GM18909 (cell line): ENCODE results near the gene USP13.
"Not testable (repeated sequence)": the region's sequence is repeated elsewhere in the genome, so short reads cannot be mapped to it uniquely, and the experiment has no call there.

Experiments used
- ATAC-seq: cut with Tn5 transposase; IDR thresholded peaks from one replicate; pipeline ENCODE4 v1.9.1; 2021; ENCODE audit warnings: mild to moderate bottlenecking; ENCODE audit not compliant: unreplicated experiment, poor library complexity

USP13 gene, protein sequence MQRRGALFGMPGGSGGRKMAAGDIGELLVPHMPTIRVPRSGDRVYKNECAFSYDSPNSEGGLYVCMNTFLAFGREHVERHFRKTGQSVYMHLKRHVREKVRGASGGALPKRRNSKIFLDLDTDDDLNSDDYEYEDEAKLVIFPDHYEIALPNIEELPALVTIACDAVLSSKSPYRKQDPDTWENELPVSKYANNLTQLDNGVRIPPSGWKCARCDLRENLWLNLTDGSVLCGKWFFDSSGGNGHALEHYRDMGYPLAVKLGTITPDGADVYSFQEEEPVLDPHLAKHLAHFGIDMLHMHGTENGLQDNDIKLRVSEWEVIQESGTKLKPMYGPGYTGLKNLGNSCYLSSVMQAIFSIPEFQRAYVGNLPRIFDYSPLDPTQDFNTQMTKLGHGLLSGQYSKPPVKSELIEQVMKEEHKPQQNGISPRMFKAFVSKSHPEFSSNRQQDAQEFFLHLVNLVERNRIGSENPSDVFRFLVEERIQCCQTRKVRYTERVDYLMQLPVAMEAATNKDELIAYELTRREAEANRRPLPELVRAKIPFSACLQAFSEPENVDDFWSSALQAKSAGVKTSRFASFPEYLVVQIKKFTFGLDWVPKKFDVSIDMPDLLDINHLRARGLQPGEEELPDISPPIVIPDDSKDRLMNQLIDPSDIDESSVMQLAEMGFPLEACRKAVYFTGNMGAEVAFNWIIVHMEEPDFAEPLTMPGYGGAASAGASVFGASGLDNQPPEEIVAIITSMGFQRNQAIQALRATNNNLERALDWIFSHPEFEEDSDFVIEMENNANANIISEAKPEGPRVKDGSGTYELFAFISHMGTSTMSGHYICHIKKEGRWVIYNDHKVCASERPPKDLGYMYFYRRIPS

GRCh38 chr3:179652447-179653095, at the start of gene USP13:
Gene USP13 (plus strand): TSS chr3:179653040. CDS start chr3:179653226, 186 bp downstream.
- ATAC-seq = peak; percentile 74

GRCh38 chr3:179603321-179603720, 49.5 kb upstream of the USP13 start:
- no peak for ATAC-seq

DNA sequence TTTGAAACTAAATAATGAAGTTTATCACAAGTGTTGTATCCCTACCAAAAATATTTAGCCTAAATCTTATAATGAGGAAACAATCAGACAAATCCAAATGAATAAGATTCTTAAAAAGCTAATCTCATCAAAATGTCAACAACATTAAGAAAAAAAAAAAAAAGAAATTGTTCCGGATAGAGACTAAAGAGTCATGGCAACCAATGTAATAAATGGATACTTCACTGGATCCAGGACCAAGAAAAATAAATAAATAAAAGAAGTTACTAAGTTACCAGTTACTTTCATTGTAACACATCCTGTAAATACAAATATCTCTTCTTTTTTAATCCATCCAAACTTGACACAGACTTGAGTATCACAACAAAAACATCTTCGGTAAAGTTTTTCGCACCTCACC, 49.0 kb upstream of the USP13 start:
- no peak for ATAC-seq

- peak; percentile 96 for ATAC-seq
Observed at GRCh38 chr3:179604321-179605078, 48.3 kb upstream of the USP13 start, which contains the start of the genes MRPL47 and NDUFB5. Gene MRPL47 (minus strand): TSS chr3:179604638. CDS start chr3:179604624, 14 bp downstream. Gene NDUFB5 (plus strand): TSS chr3:179604794. CDS start chr3:179604816, 22 bp downstream.

DNA sequence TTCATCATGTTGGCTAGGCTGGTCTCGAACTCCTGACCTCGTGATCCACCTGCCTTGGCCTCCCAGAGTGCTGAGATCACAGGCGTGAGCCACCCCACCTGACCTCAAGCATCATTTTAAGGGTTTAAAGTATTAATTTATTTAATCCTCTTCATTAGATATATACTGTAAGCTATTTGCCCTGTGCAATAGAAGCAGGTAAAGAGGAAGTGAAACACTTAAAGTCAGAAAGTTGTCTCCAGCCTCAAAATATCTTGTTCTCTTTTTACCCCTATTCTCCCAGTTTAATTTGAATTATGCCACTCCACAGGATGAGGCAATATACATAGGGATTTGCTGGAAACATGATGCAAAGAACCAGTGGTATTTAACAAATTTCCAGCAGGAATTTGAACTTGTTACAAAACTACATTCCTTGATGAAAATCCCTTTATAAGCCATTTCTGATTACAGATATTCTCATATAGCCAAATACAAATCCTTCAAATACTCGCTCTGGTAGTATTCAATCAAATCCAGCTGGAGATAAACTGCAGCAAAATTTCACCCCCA, 46.2 kb upstream of the USP13 start:
- peak; percentile 19 for ATAC-seq

DNA sequence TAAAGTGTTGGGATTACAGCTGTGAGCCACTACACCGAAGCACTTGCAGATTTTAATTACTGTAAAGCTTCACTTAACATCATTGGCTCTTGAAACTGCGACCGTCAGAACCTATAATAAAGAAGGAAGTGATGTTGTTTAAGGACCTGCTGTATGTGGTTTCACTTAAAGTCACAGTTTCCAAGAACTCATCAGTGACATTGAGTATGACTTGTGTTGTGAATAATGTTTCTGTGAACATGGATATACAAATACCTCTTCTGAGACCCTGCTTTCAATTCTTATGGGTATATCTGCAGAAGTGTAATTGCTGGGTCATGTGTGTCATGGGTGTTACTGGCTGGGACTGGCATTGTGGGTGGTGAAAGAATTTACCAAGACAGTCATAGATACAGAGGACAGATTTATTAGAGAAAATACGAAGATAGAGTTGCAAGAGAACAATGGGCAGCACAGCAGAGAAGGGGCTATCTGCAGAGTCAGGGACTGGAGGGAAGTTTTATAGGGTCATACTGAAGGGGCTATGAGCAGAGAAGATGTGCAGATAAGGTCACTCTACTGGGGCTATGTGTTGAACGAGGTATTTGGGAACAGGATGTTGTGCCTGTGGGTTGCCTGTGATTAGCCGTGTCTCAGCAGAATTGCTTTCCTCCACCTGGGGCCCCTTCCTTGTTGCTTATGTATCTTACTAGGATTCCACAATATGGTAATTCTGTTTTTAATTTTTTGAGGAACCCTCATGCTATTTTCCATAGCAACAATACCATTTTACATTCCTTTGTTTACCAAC, 43.7 kb upstream of the USP13 start:
- ATAC-seq = peak; percentile 61

- ATAC-seq = no peak
Observed at GRCh38 chr3:179610066-179610465, 42.8 kb upstream of the USP13 start.

DNA sequence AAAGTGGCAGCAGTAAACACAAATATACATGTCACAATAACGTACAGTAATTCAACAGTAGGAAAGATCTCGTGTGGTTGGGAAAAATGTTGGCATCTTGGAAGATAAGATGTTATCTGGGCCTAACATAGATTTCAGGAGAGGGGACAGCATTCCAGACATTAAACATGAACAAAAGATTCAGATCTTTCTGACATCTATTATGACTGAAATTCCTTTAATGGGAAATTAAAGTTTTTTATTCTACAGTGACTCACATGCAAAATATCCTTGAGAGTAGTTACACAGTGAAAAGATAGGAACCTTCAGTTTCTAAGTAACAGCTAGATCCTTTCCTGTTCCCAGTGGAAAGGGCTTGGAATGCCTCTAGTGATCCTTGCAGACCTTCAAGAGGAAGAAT, 39.0 kb upstream of the USP13 start:
- no peak for ATAC-seq

DNA sequence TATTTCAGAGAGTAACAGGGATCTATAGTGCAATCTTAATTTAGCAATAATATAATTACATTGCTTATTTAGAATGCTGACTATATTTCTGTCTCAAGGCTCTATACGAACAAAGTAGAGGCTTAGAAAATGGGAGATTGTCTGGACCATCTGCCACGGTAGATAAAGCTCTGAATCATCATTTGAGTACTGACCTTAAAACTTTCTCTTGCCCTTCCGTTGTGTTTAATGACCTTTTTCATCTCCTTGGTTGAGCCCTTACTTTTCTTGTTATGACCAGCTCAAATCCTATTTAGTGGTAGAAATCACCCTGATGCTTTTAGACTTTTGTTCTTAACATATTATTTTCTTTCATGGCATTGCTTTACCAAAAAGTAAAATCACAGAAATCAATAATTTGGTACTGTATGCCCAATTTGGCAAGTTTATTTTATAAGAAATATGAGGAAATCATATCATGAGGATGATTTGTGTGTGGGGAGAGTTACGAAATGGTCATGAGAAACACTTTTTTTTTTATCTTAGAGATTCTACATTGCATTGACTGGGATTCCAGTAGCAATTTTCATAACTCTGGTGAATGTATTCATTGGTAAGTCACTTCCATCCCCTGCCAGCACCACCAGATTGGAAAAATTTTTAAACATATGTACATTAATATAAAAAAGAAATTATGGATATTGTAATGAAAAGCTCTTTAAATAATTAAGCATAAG, 37.2 kb upstream of the USP13 start:
- ATAC-seq = no peak

DNA sequence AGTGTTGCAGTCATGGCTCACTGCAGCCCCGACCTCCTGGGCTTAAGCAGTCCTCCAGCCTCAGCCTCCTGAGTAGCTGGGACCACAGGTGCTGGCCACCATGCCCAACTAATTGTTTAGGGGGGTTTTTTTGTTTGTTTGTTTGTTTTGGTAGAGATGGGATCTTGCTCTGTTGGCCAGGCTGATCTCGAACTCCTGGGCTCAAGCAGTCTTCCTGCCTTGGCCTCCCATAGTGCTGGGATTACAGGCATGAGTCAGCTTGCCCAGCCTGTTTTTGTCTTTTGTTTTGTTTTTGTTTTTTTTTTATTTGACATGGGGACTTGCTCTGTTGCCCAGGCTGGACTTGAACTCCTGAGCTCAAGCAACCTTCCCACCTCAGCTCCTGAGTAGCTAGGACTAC, 30.8 kb upstream of the USP13 start:
- ATAC-seq = no peak

DNA sequence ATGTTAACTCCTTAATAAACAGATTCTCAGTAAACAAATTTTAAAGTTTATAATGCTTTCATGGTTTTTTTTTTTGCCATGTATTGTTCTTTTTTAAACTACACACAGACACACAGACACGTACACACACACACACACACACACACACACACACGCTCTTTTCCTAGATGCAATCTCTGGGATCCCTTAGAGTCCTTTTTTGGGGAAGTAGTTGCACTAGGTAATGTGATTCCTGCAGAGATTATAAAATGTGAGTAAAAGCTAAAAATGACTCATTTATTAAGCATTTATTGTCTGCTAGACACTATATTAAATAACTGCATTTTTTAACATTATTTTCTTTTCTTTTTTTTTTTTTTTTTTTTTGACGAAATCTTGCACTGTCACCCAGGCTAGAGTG, 28.4 kb upstream of the USP13 start:
- ATAC-seq = no peak

DNA sequence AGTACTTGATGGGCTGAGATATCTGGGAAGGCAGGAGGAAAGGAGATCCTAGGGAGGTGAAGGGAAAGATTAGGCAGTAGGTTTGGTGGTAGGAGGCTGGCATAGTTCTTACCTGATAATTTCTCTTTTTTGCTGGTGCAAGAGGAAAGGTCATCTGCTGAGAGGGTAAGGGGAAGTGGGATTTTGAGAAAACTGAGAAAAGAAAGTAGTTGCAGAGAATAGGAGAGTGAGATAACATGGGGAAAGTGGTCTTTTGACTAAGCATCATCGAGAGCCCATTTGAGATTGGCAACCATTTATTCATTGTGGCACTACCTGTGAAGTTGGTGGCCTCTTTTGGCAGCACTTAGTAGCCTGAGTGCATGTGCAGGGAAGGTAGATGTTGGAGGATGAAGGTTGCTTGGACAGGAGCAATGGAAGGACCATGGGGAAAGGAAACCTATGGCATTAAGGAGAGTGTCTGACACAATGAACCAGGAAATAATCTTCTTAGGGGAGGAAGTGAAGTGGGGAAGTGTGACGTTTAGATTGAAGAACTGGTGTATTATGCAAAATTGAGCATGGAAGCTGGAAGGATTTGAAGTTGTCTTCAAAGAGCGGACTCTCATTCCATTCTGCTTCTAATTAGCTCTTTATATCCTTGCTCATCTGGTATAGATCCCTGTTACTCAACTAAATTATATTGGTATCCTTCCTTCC, 21.9 kb upstream of the USP13 start:
- ATAC-seq = no peak

DNA sequence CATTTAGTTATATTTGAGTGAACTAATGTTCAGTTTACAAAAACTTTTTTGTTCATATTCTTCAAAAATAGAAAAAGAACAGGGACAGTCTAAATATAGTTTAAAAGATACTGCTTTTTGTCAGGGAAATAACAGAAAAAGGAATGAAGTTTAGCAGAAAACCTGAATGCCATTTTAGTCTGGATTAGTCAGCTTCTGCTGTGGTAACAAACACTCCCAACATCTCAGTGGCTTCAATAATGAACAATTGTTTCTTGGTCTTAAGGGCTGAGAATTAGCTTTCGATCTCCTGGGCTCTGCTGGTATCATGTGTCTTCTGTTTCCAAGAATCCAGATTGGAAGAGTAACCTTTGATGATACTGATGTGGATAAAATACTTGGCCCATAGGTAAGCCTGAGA, 12.4 kb upstream of the USP13 start:
- ATAC-seq = no peak

- no peak for ATAC-seq
Observed at GRCh38 chr3:179642871-179643270, 10.0 kb upstream of the USP13 start.

DNA sequence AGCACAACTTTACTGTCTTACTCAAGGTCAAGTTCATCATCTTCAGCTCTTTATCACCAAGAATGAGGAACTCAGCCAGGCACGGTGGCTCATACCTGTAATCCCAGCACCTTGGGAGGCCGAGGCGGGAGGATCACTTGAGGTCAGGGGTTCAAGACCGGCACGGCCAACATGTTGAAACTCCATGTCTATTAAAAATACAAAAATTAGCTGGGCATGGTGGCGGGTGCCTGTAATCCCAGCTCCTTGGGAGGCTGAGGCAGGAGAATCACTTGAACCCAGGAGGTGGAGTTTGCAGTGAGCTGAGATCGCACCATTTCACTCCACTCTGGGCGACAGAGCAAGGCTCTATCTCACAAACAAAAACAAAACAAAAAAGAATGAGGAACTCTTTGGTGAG, 9.0 kb upstream of the USP13 start:
- not testable (repeated sequence) for ATAC-seq

DNA sequence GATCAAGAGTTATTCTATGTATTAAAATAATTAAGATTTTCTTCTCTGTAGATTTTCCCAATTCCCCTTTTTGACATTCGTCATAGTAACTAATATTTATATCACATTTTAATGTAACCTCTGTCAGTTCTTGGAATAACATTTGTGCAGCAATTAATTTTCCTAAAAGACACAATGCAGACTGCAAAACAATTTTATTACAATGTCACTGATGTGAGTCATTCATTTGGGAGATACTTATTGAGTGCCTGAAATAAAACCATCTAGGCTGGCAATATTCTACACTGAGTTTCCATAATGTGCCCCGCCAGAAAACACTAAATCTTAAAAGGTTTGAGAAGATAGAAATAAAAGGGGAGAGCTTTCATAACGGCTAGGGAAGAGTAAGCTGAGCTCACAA, 6.7 kb upstream of the USP13 start:
- no peak for ATAC-seq

GRCh38 chr3:179651687-179652446, 973 bp upstream of the USP13 start:
- ATAC-seq = no peak
